Retinal pigment epithelial cell (primary cell): Measurements from ENCODE around the gene ERC2.

Source experiments
- DNase-seq: peaks from one replicate; pipeline ENCODE4 v3.0.0-alpha.2; 2010; ENCODE audit warnings: low read depth
- H3K4me3 ChIP-seq: 2 replicates; pipeline ENCODE4 v1.5.1; 2011; ENCODE audit warnings: mild to moderate bottlenecking, low read length, control low read depth, moderate library complexity
- CTCF ChIP-seq: conservative IDR thresholded peaks from 2 replicates; pipeline ENCODE4 v1.5.1; 2011; ENCODE audit warnings: low read depth, low read length, control low read depth, inconsistent platforms

Gene ERC2

GRCh38 chr3:55910543-55910942, 557.7 kb downstream of the ERC2 start:
- TF ChIP-seq CTCF = no peak
- H3K4me3 ChIP-seq = no peak overlapping the region
- no peak for DNase-seq

- TF ChIP-seq CTCF = no peak
- no peak overlapping the region for H3K4me3 ChIP-seq
Observed at GRCh38 chr3:55909373-55909772, 558.9 kb downstream of the ERC2 start.

GRCh38 chr3:55907616-55908015, 560.7 kb downstream of the ERC2 start:
- DNase-seq = no peak
- H3K4me3 ChIP-seq = no peak overlapping the region
- no peak for TF ChIP-seq CTCF

More at GRCh38 chr3:55909373-55909772, 558.9 kb downstream of the ERC2 start:
- no peak for DNase-seq

GRCh38 chr3:55906896-55907295, 561.4 kb downstream of the ERC2 start:
- DNase-seq = no peak
- no peak for TF ChIP-seq CTCF
- no peak overlapping the region for H3K4me3 ChIP-seq

- H3K4me3 ChIP-seq = no peak overlapping the region
- no peak for DNase-seq
- no peak for TF ChIP-seq CTCF
Observed at GRCh38 chr3:55904716-55905115, 563.6 kb downstream of the ERC2 start.

GRCh38 chr3:55903680-55904079, 564.6 kb downstream of the ERC2 start:
- TF ChIP-seq CTCF = no peak
- H3K4me3 ChIP-seq = no peak overlapping the region
- no peak for DNase-seq

- no peak for DNase-seq
- TF ChIP-seq CTCF = no peak
Observed at GRCh38 chr3:55902221-55902900, 565.9 kb downstream of the ERC2 start.

More at GRCh38 chr3:55902221-55902900, 565.9 kb downstream of the ERC2 start:
- H3K4me3 ChIP-seq = no peak overlapping the region
